ENCODE results near the gene BMP7.

The BMP7 gene

GRCh38 chr20:57225197-57225733 is 41.2 kb downstream of the BMP7 start:
- FAIRE-seq = no peak

GRCh38 chr20:57224641-57225138 is 41.8 kb downstream of the BMP7 start:
- FAIRE-seq = no peak

GRCh38 chr20:57223648-57224489 is 42.6 kb downstream of the BMP7 start:
- no peak for FAIRE-seq

DNA sequence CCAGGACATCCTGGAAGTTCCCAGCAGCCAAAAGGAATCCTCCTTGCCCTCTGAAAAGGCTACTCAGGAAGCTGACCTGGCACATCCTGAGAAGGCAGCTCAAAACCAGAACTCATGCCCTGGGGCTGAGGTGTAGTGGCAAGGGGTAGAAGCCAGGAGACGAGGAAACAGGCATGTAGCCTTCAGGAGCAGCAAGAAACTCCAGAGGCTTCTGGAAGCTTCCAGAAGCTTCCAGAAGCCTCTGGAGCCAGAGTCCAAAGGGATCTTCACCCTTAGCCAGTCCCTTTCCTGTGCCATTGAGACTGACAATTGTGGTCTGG is 43.9 kb downstream of the BMP7 start:
- FAIRE-seq = no peak

GRCh38 chr20:57221916-57222630 is 44.4 kb downstream of the BMP7 start:
- FAIRE-seq = no peak

DNA sequence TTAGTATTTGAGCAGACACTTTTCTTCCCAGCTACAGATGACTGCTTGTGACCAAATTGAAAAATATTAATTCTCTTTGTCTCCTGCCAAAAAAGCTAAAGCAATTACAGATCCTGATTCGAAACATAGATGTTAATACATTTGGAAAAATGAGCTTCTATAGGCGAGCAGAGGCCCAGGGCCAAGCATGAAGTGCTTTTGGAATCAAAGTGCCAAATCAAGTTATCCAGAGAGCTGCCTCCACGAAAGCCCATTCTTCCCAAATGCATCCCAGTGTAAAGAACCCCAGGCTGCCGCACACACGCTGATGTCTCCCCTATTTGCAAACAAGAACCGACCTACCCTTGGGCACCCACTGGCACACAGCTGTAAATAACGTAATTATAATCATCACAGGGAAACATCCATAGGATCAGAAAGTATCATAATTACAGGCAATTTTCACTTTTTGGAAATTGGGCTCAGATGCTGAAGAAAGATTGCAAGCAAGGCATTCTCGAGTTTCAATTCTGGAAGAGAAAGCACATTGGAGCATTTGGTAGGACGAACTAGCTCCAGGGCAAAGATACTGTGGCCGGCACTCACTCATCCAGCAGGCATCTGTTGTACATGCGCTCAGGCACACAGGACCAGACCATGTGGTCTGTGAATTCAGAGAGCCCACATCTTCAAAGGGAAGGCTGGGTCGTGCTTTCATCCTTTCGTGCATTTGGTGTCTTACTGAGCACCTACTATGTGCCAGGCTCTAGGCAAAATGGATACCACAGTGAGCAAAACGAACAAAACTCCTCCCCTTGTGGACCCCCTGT is 45.9 kb downstream of the BMP7 start:
- no peak for FAIRE-seq

DNA sequence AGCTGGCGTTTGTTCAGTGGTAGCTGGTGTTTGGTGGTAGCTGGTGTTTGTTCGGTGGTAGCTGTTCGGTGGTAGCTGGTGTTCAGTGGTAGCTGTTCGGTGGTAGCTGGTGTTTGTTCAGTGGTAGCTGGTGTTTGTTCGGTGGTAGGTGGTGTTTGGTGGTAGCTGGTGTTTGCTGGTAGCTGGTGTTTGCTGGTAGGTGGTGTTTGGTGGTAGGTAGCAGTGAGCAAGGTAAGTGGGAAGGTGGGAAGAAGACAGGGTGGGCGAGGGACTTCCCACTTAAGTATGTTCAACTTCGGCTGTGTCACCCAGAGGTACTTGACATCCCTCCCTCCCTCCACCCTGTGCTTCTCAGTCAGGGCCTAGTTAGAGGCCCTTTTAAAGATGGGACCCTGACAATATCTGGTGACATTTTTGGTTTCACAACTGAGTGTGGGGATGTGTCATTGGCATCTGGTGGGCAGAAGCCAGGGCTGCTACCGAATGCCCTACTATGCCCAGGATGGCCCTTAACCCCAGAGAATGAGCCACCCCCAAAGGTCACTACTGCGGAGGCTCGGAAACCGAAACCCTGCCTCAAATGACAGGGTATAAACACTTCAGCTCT is 47.3 kb downstream of the BMP7 start:
- no peak for FAIRE-seq

DNA sequence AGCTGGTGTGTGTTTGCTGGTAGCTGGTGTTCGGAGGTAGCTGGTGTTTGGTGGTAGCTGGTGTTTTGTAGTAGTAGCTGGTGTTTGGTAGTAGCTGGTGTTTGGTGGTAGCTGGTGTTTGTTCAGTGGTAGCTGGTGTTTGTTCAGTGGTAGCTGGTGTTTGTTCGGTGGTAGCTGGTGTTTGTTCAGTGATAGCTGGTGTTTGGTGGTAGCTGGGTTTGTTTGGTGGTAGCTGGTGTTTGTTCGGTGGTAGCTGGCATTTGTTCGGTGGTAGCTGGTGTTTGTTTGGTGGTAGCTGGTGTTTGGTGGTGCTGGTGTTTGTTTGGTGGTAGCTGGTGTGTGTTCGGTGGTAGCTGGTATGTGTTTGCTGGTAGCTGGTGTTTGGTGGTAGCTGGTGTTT is 48.0 kb downstream of the BMP7 start:
- FAIRE-seq = no peak

- FAIRE-seq = no peak
Measured at GRCh38 chr20:57217802-57218201, 48.6 kb downstream of the BMP7 start.

DNA sequence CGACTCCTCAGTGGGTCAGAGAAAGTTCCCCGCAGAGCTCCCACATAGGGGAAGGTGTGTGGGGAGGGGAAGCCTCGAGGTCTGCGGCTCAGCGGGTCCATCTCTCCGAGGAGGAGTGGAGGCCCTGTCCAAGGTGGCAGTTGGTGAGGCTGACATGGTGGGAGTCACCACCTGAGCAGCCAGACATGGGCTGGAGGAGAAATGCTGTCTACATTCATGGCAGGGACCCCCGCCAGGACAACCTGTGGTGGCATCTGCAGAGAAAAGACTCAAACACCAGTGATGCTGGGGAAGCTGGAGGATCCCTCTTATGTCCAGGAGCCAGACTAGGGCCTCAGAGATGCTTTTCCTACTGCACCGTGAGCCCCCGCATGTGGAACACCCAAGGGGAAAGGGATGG is 49.8 kb downstream of the BMP7 start:
- FAIRE-seq = no peak

GRCh38 chr20:57215826-57216471 is 50.5 kb downstream of the BMP7 start:
- no peak for FAIRE-seq

DNA sequence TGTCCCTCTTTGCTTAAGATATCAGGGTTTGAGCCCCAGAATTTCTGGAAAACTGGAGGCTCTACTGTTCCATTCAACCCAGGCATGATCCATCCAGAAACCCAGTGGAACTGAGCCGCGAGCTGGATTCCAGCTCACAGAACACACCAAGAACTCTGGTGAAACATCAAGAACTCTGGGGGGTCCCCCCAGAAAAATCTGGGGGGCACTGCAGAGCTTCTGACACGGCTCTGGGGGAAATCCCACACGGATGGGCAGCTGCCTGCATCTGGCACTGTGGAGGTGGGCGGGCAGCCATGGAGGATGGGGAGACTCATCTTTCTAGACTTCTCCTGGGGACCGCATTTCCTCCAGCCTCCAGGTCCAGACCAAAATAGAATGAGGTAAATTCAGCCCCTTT is 51.0 kb downstream of the BMP7 start:
- no peak for FAIRE-seq

DNA sequence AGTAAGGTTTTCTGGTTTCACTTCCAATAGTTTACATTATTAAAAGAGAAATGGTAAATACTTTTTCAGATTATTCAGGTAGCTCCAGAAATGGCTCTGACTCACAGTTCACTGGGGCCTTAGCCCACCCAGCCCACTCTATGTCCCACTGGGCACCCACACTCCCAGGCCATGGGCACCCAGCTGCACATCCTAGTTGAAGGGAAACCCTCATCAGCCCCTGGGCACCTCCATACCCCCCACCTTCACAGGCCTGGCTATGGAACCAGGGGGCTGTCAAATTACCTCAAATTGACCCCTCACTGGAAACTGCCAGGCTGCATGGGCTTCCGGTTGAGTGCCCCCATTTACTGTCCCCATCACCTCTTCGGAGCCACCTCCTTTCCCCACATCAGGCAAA is 51.5 kb downstream of the BMP7 start:
- no peak for FAIRE-seq

- FAIRE-seq = no peak
Measured at GRCh38 chr20:57214427-57214826, 52.0 kb downstream of the BMP7 start.

DNA sequence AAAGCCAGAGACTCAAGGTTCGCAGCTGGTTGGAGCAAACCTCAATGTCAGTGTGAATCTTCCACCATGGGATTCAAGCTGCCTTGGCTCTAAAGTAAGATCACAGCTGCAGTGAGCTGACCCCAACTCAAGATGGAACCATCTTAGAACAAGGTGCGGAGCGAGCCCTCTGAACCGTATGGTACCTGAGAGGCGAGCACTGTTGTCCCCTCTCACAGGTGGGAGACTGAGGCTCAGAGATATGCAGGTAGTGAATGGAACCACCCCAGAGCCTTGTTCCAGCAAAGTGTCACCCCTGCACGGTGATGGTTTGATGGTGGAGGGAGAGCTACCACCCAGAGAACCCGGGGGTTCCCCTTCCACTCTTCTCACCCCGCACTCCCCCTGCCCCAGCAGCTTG is 52.5 kb downstream of the BMP7 start:
- FAIRE-seq = no peak

- no peak for FAIRE-seq
Measured at GRCh38 chr20:57213291-57213690, 53.1 kb downstream of the BMP7 start.

- FAIRE-seq = no peak
Measured at GRCh38 chr20:57212534-57213276, 53.7 kb downstream of the BMP7 start.

- FAIRE-seq = no peak
Measured at GRCh38 chr20:57211908-57212533, 54.4 kb downstream of the BMP7 start.

GRCh38 chr20:57211406-57211805 is 55.0 kb downstream of the BMP7 start:
- no peak for FAIRE-seq

DNA sequence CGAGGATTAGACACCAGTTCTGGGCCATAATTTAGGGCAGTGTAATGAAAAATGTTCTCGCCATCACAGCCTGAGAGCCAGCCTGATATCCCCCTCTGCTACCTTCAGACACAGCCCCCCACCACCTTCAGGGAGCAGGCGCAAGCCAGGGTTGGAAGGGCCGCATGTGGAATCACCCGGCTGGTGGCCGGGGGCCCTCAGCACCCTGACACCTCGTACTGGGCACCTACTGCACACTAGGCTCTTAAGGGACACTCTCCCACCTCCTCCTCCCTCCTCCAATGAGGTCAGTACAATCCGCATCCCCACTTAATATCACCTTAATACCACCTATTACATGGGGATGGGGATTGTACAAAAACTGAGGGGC is 55.5 kb downstream of the BMP7 start:
- no peak for FAIRE-seq
